ENCODE data around the gene CCDC6.
"Not testable (repeated sequence)": the region's sequence is repeated elsewhere in the genome, so short reads cannot be mapped to it uniquely, and the experiment has no call there.

The CCDC6 gene

GRCh38 chr10:59906417-59907202, at the start of gene CCDC6:
CCDC6 (minus strand) TSS chr10:59906556; CDS start chr10:59906424, 132 bp downstream.
- DNase-seq (ENCODE audit: low spot score) = peak; percentile 93

- no peak for DNase-seq (ENCODE audit: low spot score)
Observed at GRCh38 chr10:59954296-59954695, 47.9 kb upstream of the CCDC6 start.

- DNase-seq (ENCODE audit: low spot score) = not testable (repeated sequence)
Observed at GRCh38 chr10:59953711-59954110, 47.4 kb upstream of the CCDC6 start.

GRCh38 chr10:59950105-59950504, 43.7 kb upstream of the CCDC6 start:
- no peak for DNase-seq (ENCODE audit: low spot score)

GRCh38 chr10:59949608-59950007, 43.3 kb upstream of the CCDC6 start:
- no peak for DNase-seq (ENCODE audit: low spot score)

- DNase-seq (ENCODE audit: low spot score) = no peak
Observed at GRCh38 chr10:59945991-59946390, 39.6 kb upstream of the CCDC6 start.

- DNase-seq (ENCODE audit: low spot score) = no peak
Observed at GRCh38 chr10:59945590-59945989, 39.2 kb upstream of the CCDC6 start.

- no peak for DNase-seq (ENCODE audit: low spot score)
Observed at GRCh38 chr10:59944339-59944935, 38.1 kb upstream of the CCDC6 start.

GRCh38 chr10:59942556-59942955, 36.2 kb upstream of the CCDC6 start:
- no peak for DNase-seq (ENCODE audit: low spot score)

- no peak for DNase-seq (ENCODE audit: low spot score)
Observed at GRCh38 chr10:59937720-59938119, 31.4 kb upstream of the CCDC6 start.

- no peak for DNase-seq (ENCODE audit: low spot score)
Observed at GRCh38 chr10:59934701-59935100, 28.3 kb upstream of the CCDC6 start.

GRCh38 chr10:59930788-59931521, 24.6 kb upstream of the CCDC6 start:
- not testable (repeated sequence) for DNase-seq (ENCODE audit: low spot score)

GRCh38 chr10:59926086-59926485, 19.7 kb upstream of the CCDC6 start:
- DNase-seq (ENCODE audit: low spot score) = no peak

- no peak for DNase-seq (ENCODE audit: low spot score)
Observed at GRCh38 chr10:59922907-59923306, 16.6 kb upstream of the CCDC6 start.

- DNase-seq (ENCODE audit: low spot score) = no peak
Observed at GRCh38 chr10:59917922-59918321, 11.6 kb upstream of the CCDC6 start.

GRCh38 chr10:59913547-59914237, 7.3 kb upstream of the CCDC6 start:
- no peak for DNase-seq (ENCODE audit: low spot score)

GRCh38 chr10:59910867-59911266, 4.5 kb upstream of the CCDC6 start:
- no peak for DNase-seq (ENCODE audit: low spot score)

GRCh38 chr10:59909815-59910214, 3.5 kb upstream of the CCDC6 start:
- no peak for DNase-seq (ENCODE audit: low spot score)

GRCh38 chr10:59908808-59909143, 2.4 kb upstream of the CCDC6 start:
- no peak for DNase-seq (ENCODE audit: low spot score)

- peak; percentile 68 for DNase-seq (ENCODE audit: low spot score)
Observed at GRCh38 chr10:59907918-59908807, 1.8 kb upstream of the CCDC6 start.

- DNase-seq (ENCODE audit: low spot score) = no peak
Observed at GRCh38 chr10:59907537-59907917, 1.2 kb upstream of the CCDC6 start.

Data from activated CD4-positive, alpha-beta T cell treated with anti-CD3 and anti-CD28 coated beads, Interleukin-2, Interleukin-4, amounts not matched to agents 100 ng/mL and 50 ng/mL, durations not matched to agents 16 hours and 8 hours (primary cell).